Sigmoid colon (tissue), 7 donors: ENCODE data around the gene FANK1. TPM values are rescaled to one million over a fixed set of nuclear protein-coding genes. Genes with fewer than 3 reads are reported as not detected.
"Not testable (repeated sequence)": the region's sequence is repeated elsewhere in the genome, so short reads cannot be mapped to it uniquely, and the experiment has no call there.

ENCODE experiments used
- DNase-seq: peaks from one replicate; pipeline ENCODE4 v3.0.0-alpha.2; 2019
- H3K27ac ChIP-seq, 4 donors: fragments of 200-600 bp; sonication (generic); one replicate each; pipeline ENCODE4 v1.5.1; 2016 to 2019; ENCODE audit warnings: mild to moderate bottlenecking in 1 of 4
- H3K27me3 ChIP-seq, 3 donors: fragments of 200-600 bp; sonication (generic); one replicate each; pipeline ENCODE4 v1.5.1; 2019; ENCODE audit warnings: mild to moderate bottlenecking in 1 of 3
- H3K36me3 ChIP-seq, 4 donors: fragments of 200-600 bp; sonication (generic); one replicate each; pipeline ENCODE4 v1.5.1; 2016 to 2019
- H3K4me1 ChIP-seq, 4 donors: fragments of 200-600 bp; sonication (generic); one replicate each; pipeline ENCODE4 v1.5.1; 2017 to 2019
- H3K4me3 ChIP-seq, 4 donors: fragments of 200-600 bp; sonication (generic); one replicate each; pipeline ENCODE4 v1.5.1; 2017 to 2019; ENCODE audit warnings: mild to moderate bottlenecking in 2 of 4, moderate library complexity in 1 of 4
- H3K9me3 ChIP-seq, 4 donors: fragments of 200-600 bp in 3 of 4; sonication (generic) in 3 of 4; one replicate each; pipeline versions ENCODE4 v1.5.1 to v1.6.1; 2013 to 2019
- CTCF ChIP-seq, 4 experiments: fragments of 450-650 bp in 3 of 4; fragments of 200-600 bp in 1 of 4; IDR thresholded peaks; one replicate each; pipeline ENCODE4 v1.5.1; 2016 to 2019; ENCODE audit warnings: antibody characterized with exemption in 4 of 4, mild to moderate bottlenecking in 3 of 4, moderate library complexity in 2 of 4
- EP300 ChIP-seq, 4 donors: sonication (generic); formaldehyde crosslinking; IDR thresholded peaks; one replicate each; pipeline ENCODE4 v1.6.1; 2017; ENCODE audit warnings: antibody characterized with exemption in 4 of 4
- POLR2A ChIP-seq, 2 donors: fragments of 450-650 bp; IDR thresholded peaks; one replicate each; pipeline ENCODE4 v1.6.1; 2016; ENCODE audit warnings: antibody characterized with exemption in 2 of 2, mild to moderate bottlenecking in 2 of 2, moderate library complexity in 2 of 2
- POLR2AphosphoS5 ChIP-seq, 4 donors: sonication (generic); formaldehyde crosslinking; IDR thresholded peaks; one replicate each; pipeline ENCODE4 v1.6.1; 2017; ENCODE audit warnings: antibody characterized with exemption in 4 of 4
- WGBS, 2 donors: extraction: QIAGEN DNeasy Blood & Tissue Kit; methylation state at CpG; one replicate each; pipeline ENCODE4 v1.1.7; 2013; 5-methylcytosine and 5-hydroxymethylcytosine counted together
- intact Hi-C: fragments of 100-400 bp; cut with DNase I; formaldehyde crosslinking; loops from one replicate; pipeline ENCODE4 v1.15.1; 2023
- polyA plus RNA-seq, 3 donors: library from polyadenylated mRNA; stranded (reverse); fragments of 200-250 nt; gene quantifications; one replicate each; pipeline ENCODE4 v1.2.3, GENCODE V29; 2013
- total RNA-seq, 4 donors: library from RNA; depleted of rRNA; stranded (reverse); fragments of >200 nt; gene quantifications; one replicate each; pipeline ENCODE4 v1.1.0, GENCODE V29; 2016
- donor health status: healthy with polysubstance abuse.
- donor health status: Bipolar disorder and iron deficiency.
- donor health status: healthy.

Gene FANK1
- total and polyA plus RNA-seq, 7 donors: 0.71 to 12.6 (median 3.5) TPM; not detected in 1

- DNase-seq: no peak
These were observed 9.4 kb upstream of the FANK1 start for GRCh38 chr10:125886914-125887512.

GRCh38 chr10:125889441-125889840 lies 6.9 kb upstream of the FANK1 start:
- H3K27me3 ChIP-seq: not testable (repeated sequence)
- 74 to 81% methylated on average over 4 of the region's 4 CpGs for WGBS, 2 donors

More at GRCh38 chr10:125886914-125887512, 9.4 kb upstream of the FANK1 start:
- Histone ChIP-seq H3K9me3 (no peaks in the 10 kb centered on the region), H3K4me1 (no peaks in the 10 kb centered on the region), H3K27me3 (no peaks in the 10 kb centered on the region), H3K36me3 (no peaks in the 10 kb centered on the region), H3K4me3 (no peak overlapping the region), H3K27ac (no peak overlapping the region)
- 92% methylated on average over 3 of the region's 3 CpGs for WGBS, 2 donors
- TF ChIP-seq POLR2AphosphoS5 (IDR thresholded peaks at IDR 0.05) (no peak), CTCF (IDR thresholded peaks at IDR 0.05) (no peak), EP300 (IDR thresholded peaks at IDR 0.05) (no peak), POLR2A (IDR thresholded peaks at IDR 0.05) (no peak)
- intact Hi-C loops: no loop called here

GRCh38 chr10:125892402-125892801 lies 4.0 kb upstream of the FANK1 start:
- DNase-seq, H3K27me3 ChIP-seq, H3K27ac ChIP-seq, H3K9me3 ChIP-seq, H3K36me3 ChIP-seq, H3K4me3 ChIP-seq, intact Hi-C loops: not testable (repeated sequence)
- H3K4me1 ChIP-seq: peaks cover 0 to 16% (median 4%) of the 10 kb centered on the region in 4 donors
- 17 to 60% methylated on average over 5 of the region's 5 CpGs for WGBS, 2 donors

More at GRCh38 chr10:125889441-125889840, 6.9 kb upstream of the FANK1 start:
- H3K27ac ChIP-seq, H3K4me3 ChIP-seq, H3K36me3 ChIP-seq, H3K4me1 ChIP-seq, H3K9me3 ChIP-seq, DNase-seq, intact Hi-C loops: not testable (repeated sequence)

GRCh38 chr10:125894176-125894575 lies 2.2 kb upstream of the FANK1 start:
- H3K36me3 ChIP-seq, H3K27ac ChIP-seq, H3K27me3 ChIP-seq, H3K4me3 ChIP-seq, DNase-seq, H3K9me3 ChIP-seq, intact Hi-C loops: not testable (repeated sequence)
- WGBS, 2 donors: 41 to 65% methylated on average over 3 of the region's 3 CpGs
- H3K4me1 ChIP-seq: peaks cover 0 to 16% (median 4%) of the 10 kb centered on the region in 4 donors

- H3K9me3 ChIP-seq, intact Hi-C loops, H3K27me3 ChIP-seq, H3K36me3 ChIP-seq: not testable (repeated sequence)
- H3K4me3 ChIP-seq: peak overlapping the region; percentile 82 to 98 (median 90)
- peak; percentile 73 for DNase-seq
- peak overlapping the region; percentile 82 to 88 (median 86) for H3K27ac ChIP-seq
- 25 to 31% methylated on average over 50 of the region's 50 CpGs for WGBS, 2 donors
- H3K4me1 ChIP-seq: peaks cover 0 to 16% (median 4%) of the 10 kb centered on the region in 4 donors
- peak in 2 of 4 donors; percentile 18 to 22 for TF ChIP-seq POLR2AphosphoS5 (IDR thresholded peaks at IDR 0.05)
These were observed 955 bp upstream of the FANK1 start for GRCh38 chr10:125895130-125896087.

DNA sequence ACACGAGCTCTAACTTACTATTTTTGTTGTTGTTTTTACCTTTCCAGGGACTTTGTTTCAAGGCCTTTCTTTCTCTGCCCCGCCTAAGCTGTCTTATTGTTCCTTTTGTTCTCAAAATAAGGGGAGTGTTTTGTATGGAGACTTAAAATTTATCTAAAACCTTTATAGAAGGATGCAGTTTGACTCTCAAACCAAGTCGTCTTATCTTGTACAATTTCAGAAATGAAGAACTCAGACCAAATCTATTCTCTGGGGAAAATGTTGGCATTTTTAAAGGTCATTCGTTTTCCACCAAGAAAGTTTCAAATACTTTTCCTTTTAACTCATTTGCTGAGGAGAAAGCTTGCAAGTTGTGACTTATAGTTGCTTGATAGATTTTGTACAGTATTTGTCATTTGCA lies 953 bp downstream of the FANK1 start:
- H3K27me3 ChIP-seq, intact Hi-C loops, DNase-seq, H3K27ac ChIP-seq, H3K36me3 ChIP-seq, H3K9me3 ChIP-seq: not testable (repeated sequence)
- Histone ChIP-seq H3K4me1 (peaks cover 0 to 16% (median 4%) of the 10 kb centered on the region in 4 donors), H3K4me3 (peak overlapping the region in 2 of 4 donors; percentile 82 to 92)
- WGBS, 2 donors: 26 to 43% methylated on average over 4 of the region's 4 CpGs

DNA sequence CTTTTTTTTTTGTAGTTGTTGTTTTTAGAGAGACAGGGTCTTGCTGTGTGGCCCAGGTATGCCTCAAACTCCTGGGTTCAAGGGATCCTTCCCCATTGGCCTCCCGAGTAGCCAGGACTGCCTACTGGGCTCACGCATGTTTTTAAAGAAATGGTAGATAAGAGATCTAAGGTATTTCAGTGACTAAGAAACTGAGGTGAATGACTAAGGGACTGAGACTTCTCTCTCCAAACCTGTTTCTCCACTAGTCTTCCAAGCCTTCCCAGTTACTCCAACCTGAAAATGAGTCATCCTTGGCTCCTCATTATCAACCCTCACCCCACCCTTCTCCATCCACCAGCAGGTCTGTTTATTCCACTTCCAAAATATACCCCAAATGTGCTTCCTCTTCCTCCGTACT lies 4.6 kb downstream of the FANK1 start:
- H3K9me3 ChIP-seq, H3K27ac ChIP-seq, H3K27me3 ChIP-seq, H3K4me3 ChIP-seq, DNase-seq, H3K36me3 ChIP-seq, H3K4me1 ChIP-seq, intact Hi-C loops: not testable (repeated sequence)
- WGBS, 2 donors: 77 to 82% methylated on average over 3 of the region's 3 CpGs

DNA sequence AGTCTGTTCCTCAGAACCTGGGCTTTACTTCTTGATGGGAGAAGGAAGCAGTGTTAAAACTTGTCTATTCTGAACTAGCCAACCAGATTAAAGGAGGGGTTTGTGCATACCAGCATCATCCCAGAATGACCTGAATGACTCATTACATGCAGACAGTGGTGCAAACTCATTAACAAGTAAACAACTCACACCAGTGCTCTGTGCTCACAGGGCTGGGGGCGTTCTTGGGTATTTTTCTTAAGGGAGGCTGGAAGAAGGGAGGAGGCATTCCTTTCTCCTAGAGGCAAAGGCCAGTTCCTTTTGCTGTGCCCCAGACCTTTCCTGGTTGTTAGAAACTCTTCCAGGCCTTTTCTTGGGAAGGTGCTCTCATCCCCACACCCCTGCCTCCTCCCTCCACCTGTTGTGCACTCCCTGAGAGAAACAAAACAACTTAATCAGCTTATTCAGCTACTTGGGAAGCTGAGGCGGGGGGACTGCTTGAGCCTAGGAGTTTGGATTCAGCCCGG lies 6.8 kb downstream of the FANK1 start:
- intact Hi-C loops, H3K36me3 ChIP-seq, H3K27me3 ChIP-seq, H3K4me1 ChIP-seq, H3K27ac ChIP-seq, H3K4me3 ChIP-seq, H3K9me3 ChIP-seq: not testable (repeated sequence)
- WGBS, 2 donors: 77% methylated on average over 3 of the region's 3 CpGs
- DNase-seq: peak; percentile 67

DNA sequence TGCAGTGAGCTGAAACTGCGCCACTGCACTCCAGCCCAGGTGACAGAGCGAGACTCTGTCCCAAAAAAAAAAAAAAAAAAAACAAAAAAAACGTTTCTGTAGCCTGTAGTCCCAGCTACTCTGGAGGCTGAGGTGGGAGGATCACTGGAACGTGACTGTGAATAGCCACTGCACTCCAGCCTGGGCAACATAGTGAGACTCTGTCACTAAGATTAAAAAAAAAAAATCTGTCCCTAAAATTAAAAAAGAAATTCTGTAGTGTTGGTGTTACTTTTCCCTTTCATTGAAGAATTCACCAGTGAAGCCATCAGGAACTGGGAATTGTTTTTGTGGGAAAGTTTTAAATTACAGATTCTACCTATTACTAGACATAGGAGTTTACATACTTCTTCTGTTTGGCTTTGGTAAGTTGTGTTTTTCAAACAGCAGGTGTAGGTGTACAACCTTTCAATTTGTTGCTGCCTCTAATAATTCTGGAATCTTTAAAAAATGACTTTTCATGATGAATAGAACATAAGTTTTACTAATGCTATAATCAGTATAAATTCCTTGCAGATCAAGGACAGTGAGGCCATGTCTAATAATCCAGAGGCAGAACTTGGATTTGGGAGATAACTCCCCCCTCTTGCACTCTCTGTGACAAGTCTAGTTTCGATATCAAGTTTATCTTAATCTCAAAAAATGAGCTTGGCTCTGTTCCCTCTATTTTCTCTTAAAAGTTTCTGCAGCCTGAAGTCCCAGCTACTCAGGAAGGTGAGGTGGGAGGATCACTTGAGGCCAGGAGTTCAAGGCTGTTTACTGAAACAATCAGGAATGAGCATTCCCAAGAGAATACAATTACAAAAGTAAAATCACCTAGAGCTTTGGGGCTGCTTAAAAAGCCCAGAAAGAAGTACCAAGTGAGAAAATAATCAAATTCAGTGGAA lies 9.0 kb downstream of the FANK1 start:
- 78% methylated on average over 5 of the region's 5 CpGs for WGBS, 2 donors
- H3K4me3 ChIP-seq, H3K27ac ChIP-seq, DNase-seq, H3K27me3 ChIP-seq, intact Hi-C loops, H3K36me3 ChIP-seq, H3K4me1 ChIP-seq, H3K9me3 ChIP-seq: not testable (repeated sequence)

- whole genome bisulfite sequencing, 2 donors: 13 to 54% methylated on average over 2 of the region's 2 CpGs
- H3K27me3 ChIP-seq, H3K4me1 ChIP-seq, H3K4me3 ChIP-seq, DNase-seq, H3K36me3 ChIP-seq, H3K9me3 ChIP-seq, intact Hi-C loops, H3K27ac ChIP-seq: not testable (repeated sequence)
These were observed 11.2 kb downstream of the FANK1 start for GRCh38 chr10:125907598-125907997.
